Measurements from ENCODE around the gene MED26. TPM values are rescaled to one million over a fixed set of nuclear protein-coding genes. Genes with fewer than 3 reads are reported as not detected.
A peak's percentile ranks its signal among the peaks of the same experiment; 100 is the strongest.

The MED26 gene
- total and polyA plus RNA-seq, 10 of the 15 experiments (the other 5 are each of a cell fraction or from before 2014, with no cell fraction given), result 1.1 to 21.4 (median 9.7) TPM

- TF ChIP-seq NKRF (conservative IDR thresholded peaks at IDR 0.05) (0 out of 2 replicates have a peak, but pooled peaks have one; percentile 10), ATF3 (IDR thresholded peaks at IDR 0.05; ENCODE audit: borderline replicate concordance, extremely low read depth, low read depth, low read length) (no peak), SMAD5 (IDR thresholded peaks at IDR 0.05; ENCODE audit: low read depth) (no peak), ZBTB40 (IDR thresholded peaks at IDR 0.05; ENCODE audit: borderline replicate concordance) (no peak), REST (IDR thresholded peaks at IDR 0.05; ENCODE audit: low read depth, low read length) (no peak)
Observed at GRCh38 chr19:16542910-16543472, 85.0 kb downstream of the MED26 start (continued).

All from GM12878 (cell line).